ENCODE measurements around the gene KCNK17.

GRCh38 chr6:39260456-39260855 is 53.8 kb downstream of the KCNK17 start:
- no peak for TF ChIP-seq CTCF (conservative IDR thresholded peaks at IDR 0.05 in 1 of 2, IDR thresholded peaks at IDR 0.05 in 1 of 2; ENCODE audit: extremely low read depth in 1 of 2, insufficient read depth in 1 of 2, low read depth in 1 of 2, low read length in 2 of 2)
- no peak for TF ChIP-seq EZH2 (IDR thresholded peaks at IDR 0.05; ENCODE audit: borderline replicate concordance, low read length)

Measured in mammary epithelial cell (primary cell).